A549 (cell line): ENCODE data around the gene PRKCE. TPM values are rescaled to one million over a fixed set of nuclear protein-coding genes. Genes with fewer than 3 reads are reported as not detected.

Source experiments
- ATAC-seq, 2 experiments: fragments of 200-7000 bp in 1 of 2; fragments of >200 bp in 1 of 2; cut with Nextera tagmentation in 1 of 2; cut with Tn5 transposase in 1 of 2; 3 replicates each; pipeline versions ENCODE4 v1.8.0 to v1.9.1; 2018 to 2020; ENCODE audit warnings: mild to moderate bottlenecking in 1 of 2, moderate library complexity in 1 of 2
- CTCF ChIA-PET: fragments of 300-600 bp; sonication (Branson Sonifier 250); formaldehyde crosslinking; extraction: SDS; loops from one replicate; lab custom pipeline; 2021; ENCODE audit warnings: antibody characterized with exemption, inconsistent platforms; lab: Yijun Ruan, JAX
- POLR2A ChIA-PET: fragments of 350-600 bp; formaldehyde crosslinking; extraction: SDS; loops from one replicate; lab custom pipeline; 2021; ENCODE audit warnings: antibody characterized with exemption, inconsistent platforms; lab: Yijun Ruan, JAX
- DNase-seq, 2 experiments: peaks; one replicate each; pipeline versions ENCODE4 v3.0.0 to v3.0.0-alpha.2; 2011 to 2016; ENCODE audit warnings: low read depth in 1 of 2, low spot score in 1 of 2
- FAIRE-seq: peaks from 2 replicates; lab custom pipeline; 2011; peaks lifted over from hg19 to GRCh38; lab: Jason Lieb, UNC
- H3K27ac ChIP-seq, 2 experiments: fragments of >200 bp; sonication (Bioruptor Twin); formaldehyde crosslinking; 3 replicates each; pipeline ENCODE4 v1.5.1; 2016 to 2017
- H3K4me1 ChIP-seq: fragments of >200 bp; sonication (Bioruptor Twin); formaldehyde crosslinking; 3 replicates; pipeline ENCODE4 v1.6.1; 2016
- H3K4me2 ChIP-seq: fragments of >200 bp; sonication (Bioruptor Twin); formaldehyde crosslinking; 3 replicates; pipeline ENCODE4 v1.6.1; 2016
- H3K4me3 ChIP-seq: fragments of >200 bp; sonication (Bioruptor Twin); formaldehyde crosslinking; 3 replicates; pipeline ENCODE4 v1.5.1; 2016
- H3K9me3 ChIP-seq: fragments of >200 bp; sonication (Bioruptor Twin); formaldehyde crosslinking; 3 replicates; pipeline ENCODE4 v1.6.1; 2016
- BCL3 ChIP-seq: fragments of >200 bp; sonication (Bioruptor Twin); formaldehyde crosslinking; IDR thresholded peaks from 3 replicates; pipeline ENCODE4 v1.6.1; 2016
- BHLHE40 ChIP-seq: IDR thresholded peaks from 2 replicates; pipeline ENCODE4 v1.6.1; 2012; ENCODE audit warnings: low read depth, low read length, inconsistent platforms
- CBX2 ChIP-seq: fragments of 200-600 bp; sonication (generic); IDR thresholded peaks from 2 replicates; pipeline ENCODE4 v1.6.1; 2016; ENCODE audit warnings: low read depth, mild to moderate bottlenecking, borderline replicate concordance
- CBX8 ChIP-seq: fragments of 200-600 bp; sonication (generic); IDR thresholded peaks from 2 replicates; pipeline ENCODE4 v1.6.1; 2016
- CHD4 ChIP-seq: fragments of 200-600 bp; sonication (generic); IDR thresholded peaks from 2 replicates; pipeline ENCODE4 v1.6.1; 2016; ENCODE audit warnings: antibody characterized with exemption, mild to moderate bottlenecking, borderline replicate concordance
- EHF ChIP-seq: fragments of 250-450 bp; sonication (Bioruptor Pico); IDR thresholded peaks from 2 replicates; pipeline ENCODE4 v1.5.0; 2020; ENCODE audit warnings: mild to moderate bottlenecking
- EHMT2 ChIP-seq: fragments of 200-600 bp; sonication (generic); IDR thresholded peaks from 2 replicates; pipeline ENCODE4 v1.6.1; 2016; ENCODE audit warnings: antibody characterized with exemption, low read depth, mild to moderate bottlenecking, moderate library complexity
- FOXS1 ChIP-seq: fragments of 250-450 bp; sonication (Bioruptor Pico); IDR thresholded peaks from 2 replicates; pipeline ENCODE4 v1.5.0; 2020; ENCODE audit warnings: mild to moderate bottlenecking, moderate library complexity
- HDAC2 ChIP-seq: fragments of 200-600 bp; sonication (generic); IDR thresholded peaks from 2 replicates; pipeline ENCODE4 v1.6.1; 2016
- HEYL ChIP-seq: fragments of 250-450 bp; sonication (Bioruptor Pico); IDR thresholded peaks from 2 replicates; pipeline ENCODE4 v1.8.0; 2021; ENCODE audit warnings: mild to moderate bottlenecking, moderate library complexity
- HOXB5 ChIP-seq: fragments of 250-450 bp; sonication (Bioruptor Pico); IDR thresholded peaks from 2 replicates; pipeline ENCODE4 v1.5.0; 2020; ENCODE audit warnings: mild to moderate bottlenecking, moderate library complexity
- MAFK ChIP-seq: fragments of 450-650 bp; IDR thresholded peaks from 2 replicates; pipeline ENCODE4 v1.6.1; 2014; ENCODE audit not compliant: partially characterized antibody
- MAX ChIP-seq: IDR thresholded peaks from 2 replicates; pipeline ENCODE4 v1.6.1; 2012
- MYC ChIP-seq: IDR thresholded peaks from 2 replicates; pipeline ENCODE4 v1.6.1; 2012; ENCODE audit warnings: mild to moderate bottlenecking, inconsistent platforms, low read length, improper control_type of control experiment, borderline replicate concordance
- NFE2L2 ChIP-seq: fragments of 150-350 bp; conservative IDR thresholded peaks from 2 replicates; pipeline ENCODE4 v1.6.1; 2014; ENCODE audit warnings: low read length
- NR3C1 ChIP-seq: fragments of >200 bp; sonication (Bioruptor Twin); formaldehyde crosslinking; IDR thresholded peaks from 3 replicates; pipeline ENCODE4 v1.6.1; 2017
- POLR2AphosphoS2 ChIP-seq: conservative IDR thresholded peaks from 2 replicates; pipeline ENCODE4 v1.6.1; 2012; ENCODE audit warnings: low read length, improper control_type of control experiment, inconsistent platforms
- REST ChIP-seq: fragments of 200-600 bp; sonication (generic); IDR thresholded peaks from 2 replicates; pipeline ENCODE4 v1.6.1; 2016; ENCODE audit warnings: antibody characterized with exemption, mild to moderate bottlenecking, moderate library complexity
- RNF2 ChIP-seq: fragments of 200-600 bp; sonication (generic); IDR thresholded peaks from 2 replicates; pipeline ENCODE4 v1.6.1; 2016; ENCODE audit warnings: low read depth, mild to moderate bottlenecking, antibody characterized with exemption, moderate library complexity, borderline replicate concordance
- SREBF2 ChIP-seq: fragments of 450-650 bp; IDR thresholded peaks from 2 replicates; pipeline ENCODE4 v1.6.1; 2014; ENCODE audit warnings: mild to moderate bottlenecking, moderate library complexity
- TP53 ChIP-seq: fragments of 250-450 bp; sonication (Bioruptor Pico); IDR thresholded peaks from 2 replicates; pipeline ENCODE4 v1.5.0; 2021; ENCODE audit warnings: mild to moderate bottlenecking, moderate library complexity
- ZC3H11A ChIP-seq: fragments of 450-650 bp; IDR thresholded peaks from 2 replicates; pipeline ENCODE4 v1.6.1; 2014; ENCODE audit warnings: antibody characterized with exemption, mild to moderate bottlenecking
- ZNF302 ChIP-seq: fragments of 250-450 bp; sonication (Bioruptor Pico); IDR thresholded peaks from 2 replicates; pipeline ENCODE4 v1.9.0; 2021; ENCODE audit warnings: inconsistent platforms, mild to moderate bottlenecking, moderate library complexity
- WGBS: methylation state at CpG from one replicate; pipeline ENCODE4 v1.1.6; 2017; ENCODE audit errors: missing lambda C conversion rate; 5-methylcytosine and 5-hydroxymethylcytosine counted together
- polyA plus RNA-seq, 4 experiments: library from polyadenylated mRNA; depleted of rRNA in 3 of 4; stranded (reverse); fragments of >200 nt; fragmentation: RNase III in 1 of 4; extraction: RNeasy Plus Mini Kit Qiagen cat#74134 plus additional on column Dnase treatment in 1 of 4; gene quantifications; 2 replicates in 3 of 4; 3 replicates in 1 of 4; pipeline ENCODE4 v1.2.3, GENCODE V29; 2011 to 2017
- TF ChIP-seq, protein P1 (sequence below): fragments of 250-450 bp; sonication (Bioruptor Pico); IDR thresholded peaks from 2 replicates; pipeline ENCODE4 v1.5.0; 2020; ENCODE audit warnings: low read depth, mild to moderate bottlenecking, moderate library complexity
- TF ChIP-seq, protein P2 (sequence below): fragments of >200 bp; sonication (Bioruptor Twin); formaldehyde crosslinking; IDR thresholded peaks from 2 replicates; pipeline ENCODE4 v1.6.1; 2016
- TF ChIP-seq, protein P3 (sequence below): fragments of 250-450 bp; sonication (Bioruptor Pico); IDR thresholded peaks from 2 replicates; pipeline ENCODE4 v1.5.0; 2021; ENCODE audit warnings: mild to moderate bottlenecking, moderate library complexity, borderline replicate concordance

The PRKCE gene
- polyA plus RNA-seq, 2 of the 4 experiments (the other 2 are of a cell fraction): 11.5 to 12.0 TPM

- TF ChIP-seq TP53 (CRISPR knock-in tag): no peak
These were observed 424.4 kb downstream of the PRKCE start (continued) for GRCh38 chr2:46075848-46076247.

DNA sequence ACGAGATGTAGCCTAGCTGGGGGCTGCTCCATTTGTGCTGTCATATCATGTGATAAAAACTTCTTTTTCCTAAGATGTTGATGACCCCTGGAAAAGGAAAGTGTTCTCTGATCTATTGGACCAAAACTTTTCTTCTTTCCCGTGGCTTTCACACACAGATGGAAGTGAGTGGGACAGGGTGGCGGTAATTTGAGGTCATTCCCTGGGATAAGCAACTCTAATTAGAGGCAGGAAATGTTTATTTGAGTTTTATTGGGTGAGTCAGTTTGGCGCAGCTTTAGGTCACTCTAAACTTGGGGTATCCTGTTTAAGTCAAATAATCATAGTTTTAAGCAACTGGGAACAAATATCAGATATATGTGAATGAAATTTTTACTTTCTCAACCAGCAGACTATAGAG, 424.8 kb downstream of the PRKCE start:
- no peak for TF ChIP-seq CHD4
- no peak for TF ChIP-seq EHF (CRISPR knock-in tag)
- TF ChIP-seq ZNF302 (CRISPR knock-in tag): no peak
- TF ChIP-seq, protein P1, sequence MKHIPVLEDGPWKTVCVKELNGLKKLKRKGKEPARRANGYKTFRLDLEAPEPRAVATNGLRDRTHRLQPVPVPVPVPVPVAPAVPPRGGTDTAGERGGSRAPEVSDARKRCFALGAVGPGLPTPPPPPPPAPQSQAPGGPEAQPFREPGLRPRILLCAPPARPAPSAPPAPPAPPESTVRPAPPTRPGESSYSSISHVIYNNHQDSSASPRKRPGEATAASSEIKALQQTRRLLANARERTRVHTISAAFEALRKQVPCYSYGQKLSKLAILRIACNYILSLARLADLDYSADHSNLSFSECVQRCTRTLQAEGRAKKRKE (CRISPR knock-in tag): no peak
- no peak for TF ChIP-seq FOXS1 (CRISPR knock-in tag)
- TF ChIP-seq BCL3: no peak
- TF ChIP-seq CBX2: no peak
- no peak for TF ChIP-seq CBX8
- no peak for TF ChIP-seq MAX
- TF ChIP-seq, protein P2, sequence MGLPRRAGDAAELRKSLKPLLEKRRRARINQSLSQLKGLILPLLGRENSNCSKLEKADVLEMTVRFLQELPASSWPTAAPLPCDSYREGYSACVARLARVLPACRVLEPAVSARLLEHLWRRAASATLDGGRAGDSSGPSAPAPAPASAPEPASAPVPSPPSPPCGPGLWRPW: no peak
- TF ChIP-seq HOXB5 (CRISPR knock-in tag): no peak
- no peak for TF ChIP-seq ZC3H11A
- TF ChIP-seq RNF2: no peak
- no peak for TF ChIP-seq POLR2AphosphoS2
- TF ChIP-seq REST: no peak
- TF ChIP-seq HEYL (CRISPR knock-in tag): no peak
- TF ChIP-seq HDAC2: no peak
- TF ChIP-seq, all 56 proteins: peak for 0
- Histone ChIP-seq H3K4me3 (no peak overlapping the region), H3K9me3 (no peaks in the 10 kb centered on the region), H3K4me1 (peaks cover 53% of the 10 kb centered on the region), H3K27ac (peak overlapping the region; percentile 8 to 89; a peak in 4 of 6 replicates), H3K4me2 (peak overlapping the region; percentile 19; the same call in 2 of the 3 replicates)
- no peak for ATAC-seq
- no peak for FAIRE-seq
- 91% methylated on average over 4 of the region's 4 CpGs for WGBS
- ChIA-PET CTCF (interaction anchor here (0.6 to 2.1 kb wide), 2 partner anchors 13 to 28 kb away, joined by 3 to 16 read pairs; no protein-coding TSS in a partner anchor), POLR2A (no interaction called here)
- no peak for DNase-seq

GRCh38 chr2:46076875-46077274, 425.4 kb downstream of the PRKCE start:
- peak overlapping the region in 1 of 2 experiments; percentile 14; a peak in 2 of 6 replicates for H3K27ac ChIP-seq
- H3K4me1 ChIP-seq: peaks cover 53% of the 10 kb centered on the region
- POLR2A ChIA-PET: interaction anchor here (0.7 kb wide), 1 partner anchor 74 kb away, joined by 4 read pairs; no protein-coding TSS in a partner anchor
- no peak overlapping the region for H3K4me3 ChIP-seq
- FAIRE-seq (no peak), DNase-seq (no peak), ATAC-seq (no peak)
- TF ChIP-seq POLR2AphosphoS2 (no peak), RNF2 (no peak), NR3C1 (no peak), BCL3 (no peak), EHMT2 (no peak), ZC3H11A (no peak), ZNF302 (CRISPR knock-in tag) (no peak), BHLHE40 (no peak), MAFK (no peak), HOXB5 (CRISPR knock-in tag) (no peak), MYC (no peak), CBX8 (no peak), HDAC2 (no peak), SREBF2 (no peak), NFE2L2 (no peak)
- TF ChIP-seq, protein P3, sequence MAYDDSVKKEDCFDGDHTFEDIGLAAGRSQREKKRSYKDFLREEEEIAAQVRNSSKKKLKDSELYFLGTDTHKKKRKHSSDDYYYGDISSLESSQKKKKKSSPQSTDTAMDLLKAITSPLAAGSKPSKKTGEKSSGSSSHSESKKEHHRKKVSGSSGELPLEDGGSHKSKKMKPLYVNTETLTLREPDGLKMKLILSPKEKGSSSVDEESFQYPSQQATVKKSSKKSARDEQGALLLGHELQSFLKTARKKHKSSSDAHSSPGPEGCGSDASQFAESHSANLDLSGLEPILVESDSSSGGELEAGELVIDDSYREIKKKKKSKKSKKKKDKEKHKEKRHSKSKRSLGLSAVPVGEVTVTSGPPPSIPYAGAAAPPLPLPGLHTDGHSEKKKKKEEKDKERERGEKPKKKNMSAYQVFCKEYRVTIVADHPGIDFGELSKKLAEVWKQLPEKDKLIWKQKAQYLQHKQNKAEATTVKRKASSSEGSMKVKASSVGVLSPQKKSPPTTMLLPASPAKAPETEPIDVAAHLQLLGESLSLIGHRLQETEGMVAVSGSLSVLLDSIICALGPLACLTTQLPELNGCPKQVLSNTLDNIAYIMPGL (CRISPR knock-in tag): no peak
- H3K4me2 ChIP-seq: no peak overlapping the region
- WGBS: 89% methylated on average over 7 of the region's 7 CpGs
- CTCF ChIA-PET: no interaction called here
- H3K9me3 ChIP-seq: no peaks in the 10 kb centered on the region
